GM19468 (cell line): ENCODE data around the gene GALM.
"Not testable (repeated sequence)": the region's sequence is repeated elsewhere in the genome, so short reads cannot be mapped to it uniquely, and the experiment has no call there.

ENCODE experiments used
- ATAC-seq: cut with Tn5 transposase; IDR thresholded peaks from one replicate; pipeline ENCODE4 v1.9.1; 2021; ENCODE audit warnings: mild to moderate bottlenecking, moderate library complexity, moderate number of reproducible peaks; ENCODE audit not compliant: unreplicated experiment; ENCODE audit errors: extremely low read depth

GALM gene

DNA sequence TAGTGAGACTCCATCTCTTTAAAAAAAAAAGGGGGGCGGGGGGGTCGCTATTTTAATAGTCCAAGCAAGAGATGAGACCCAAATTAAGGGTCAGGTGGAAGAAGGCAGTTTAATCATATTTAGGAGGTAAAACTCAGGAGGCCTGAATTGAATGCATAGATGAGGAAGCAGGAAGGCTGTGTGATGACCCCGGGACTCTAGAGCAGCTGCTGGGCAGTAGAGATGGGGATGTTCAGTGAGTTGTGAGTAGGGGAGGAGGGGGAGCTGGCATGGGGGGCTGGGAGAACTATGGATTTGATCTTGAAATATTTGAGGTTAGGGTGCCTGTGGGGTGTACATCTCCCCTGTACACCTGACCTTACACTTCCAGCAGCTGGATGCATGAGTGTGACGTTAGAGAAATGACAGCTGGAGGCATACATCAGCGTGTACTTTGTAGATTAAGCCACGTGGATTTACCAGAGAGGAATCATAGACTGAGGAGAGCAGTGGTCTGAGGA lies 41.0 kb downstream of the GALM start:
- ATAC-seq = no peak

DNA sequence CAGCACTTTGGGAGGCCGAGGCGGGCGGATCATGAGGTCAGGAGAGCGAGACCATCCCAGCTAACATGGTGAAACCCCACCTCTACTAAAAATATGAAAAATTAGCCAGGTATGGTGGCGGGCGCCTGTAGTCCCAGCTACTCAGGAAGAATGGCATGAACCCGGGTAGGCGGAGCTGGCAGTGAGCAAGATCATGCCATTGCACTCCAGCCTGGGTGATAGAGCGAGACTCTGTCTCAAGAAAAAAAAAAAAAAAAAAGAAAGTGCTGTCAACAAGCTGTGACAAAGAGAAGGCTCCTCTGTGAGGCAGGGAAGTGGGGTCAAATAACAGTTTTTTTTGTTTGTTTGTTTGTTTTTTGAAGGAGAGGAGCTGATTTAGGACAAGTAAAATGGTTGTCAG lies 42.6 kb downstream of the GALM start:
- not testable (repeated sequence) for ATAC-seq

DNA sequence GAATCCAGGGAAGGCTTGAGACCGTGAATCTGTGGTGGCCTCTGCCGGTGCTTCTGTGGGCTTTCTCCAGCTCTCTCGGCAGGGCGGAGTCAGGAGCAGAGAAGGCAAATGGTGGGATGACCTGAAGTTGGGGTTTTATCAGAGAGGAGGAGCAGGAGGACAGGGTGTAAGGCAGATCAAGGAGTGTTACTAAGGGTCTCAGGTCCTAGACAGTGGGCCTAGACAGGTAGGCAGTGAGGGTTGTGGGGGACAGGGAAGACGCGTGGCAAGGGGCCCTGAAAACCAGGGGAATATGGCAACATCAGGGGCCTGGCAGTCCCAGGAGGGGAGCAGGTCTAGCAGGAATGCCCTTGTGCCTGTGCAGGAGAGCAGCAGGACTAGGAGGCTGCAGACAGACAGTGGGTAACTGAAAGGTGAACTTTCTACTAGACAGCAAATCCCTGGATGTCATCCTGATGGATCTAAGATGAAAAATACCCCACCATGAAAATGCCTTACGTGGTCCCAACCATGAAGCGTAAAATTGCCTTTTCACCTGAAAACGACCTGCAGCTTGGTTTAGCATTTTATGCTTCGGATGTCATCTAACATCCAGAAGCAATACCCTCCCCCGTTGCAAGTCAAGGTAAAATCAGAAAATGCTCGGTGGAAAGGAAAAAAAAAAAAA lies 43.1 kb downstream of the GALM start:
- ATAC-seq = no peak

DNA sequence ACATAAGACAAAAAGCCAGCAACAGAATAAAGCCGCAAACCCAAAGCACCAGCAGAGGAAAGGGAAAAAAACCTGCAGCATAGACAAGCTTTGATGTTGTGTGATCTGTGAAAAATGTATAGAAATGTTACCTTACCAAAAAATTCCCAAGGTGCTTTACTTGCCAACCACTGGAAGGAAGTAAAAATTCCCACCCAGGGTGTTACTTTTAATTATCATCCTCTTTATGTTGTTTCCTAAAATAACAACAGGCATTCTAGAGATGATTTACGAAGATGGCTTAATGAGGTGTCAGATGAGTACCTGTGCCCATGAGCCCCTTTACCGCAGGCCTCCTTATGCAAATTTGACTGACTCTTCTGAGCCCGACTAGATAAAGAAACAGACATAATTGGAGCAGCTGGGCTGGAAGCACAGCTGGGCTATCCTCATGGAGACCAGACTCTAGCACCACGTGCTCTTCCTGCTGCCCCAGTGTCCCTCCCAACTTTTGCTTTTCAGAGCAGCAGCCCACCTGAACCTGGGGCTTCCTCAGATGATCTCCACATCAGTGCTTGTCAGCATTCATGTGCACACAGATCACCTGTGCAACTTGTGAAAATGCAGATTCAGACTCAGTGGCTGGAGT lies 43.8 kb downstream of the GALM start:
- ATAC-seq = no peak

DNA sequence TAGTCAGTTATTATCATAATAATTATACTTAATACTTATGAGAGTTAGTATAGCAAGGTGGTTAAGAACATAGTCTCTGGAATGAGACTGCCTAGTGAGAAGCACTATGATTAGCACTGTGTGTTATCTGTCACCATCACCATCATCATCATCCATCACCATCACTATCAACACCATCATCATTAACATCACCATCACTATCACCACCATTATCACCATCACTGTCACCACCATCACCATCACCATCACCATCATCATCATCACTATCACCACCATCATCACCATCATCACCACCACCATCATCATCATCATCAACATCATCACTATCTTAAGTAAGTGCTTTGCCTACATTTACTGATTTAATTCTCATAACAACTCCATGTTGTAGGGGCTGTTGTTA lies 45.6 kb downstream of the GALM start:
- ATAC-seq = no peak

DNA sequence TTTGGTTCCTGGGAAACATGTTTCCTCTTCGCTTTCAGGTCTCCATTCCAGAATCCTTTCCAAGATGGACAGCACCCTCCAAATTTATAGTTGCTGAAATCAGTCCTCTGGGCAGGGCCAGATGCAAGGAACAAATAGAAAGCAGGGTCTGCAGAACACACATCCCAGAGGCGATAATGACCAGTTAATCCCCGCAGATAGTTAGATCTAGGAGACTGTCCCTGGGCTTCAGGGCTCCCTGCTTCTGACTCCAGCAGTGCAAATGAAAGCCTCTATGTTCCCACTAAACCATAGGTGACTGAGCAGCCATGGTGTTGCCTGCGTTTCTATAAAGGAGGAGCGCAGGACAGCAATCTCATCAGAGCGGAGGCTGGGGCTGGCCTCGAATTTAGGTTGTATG lies 46.5 kb downstream of the GALM start:
- ATAC-seq = no peak

DNA sequence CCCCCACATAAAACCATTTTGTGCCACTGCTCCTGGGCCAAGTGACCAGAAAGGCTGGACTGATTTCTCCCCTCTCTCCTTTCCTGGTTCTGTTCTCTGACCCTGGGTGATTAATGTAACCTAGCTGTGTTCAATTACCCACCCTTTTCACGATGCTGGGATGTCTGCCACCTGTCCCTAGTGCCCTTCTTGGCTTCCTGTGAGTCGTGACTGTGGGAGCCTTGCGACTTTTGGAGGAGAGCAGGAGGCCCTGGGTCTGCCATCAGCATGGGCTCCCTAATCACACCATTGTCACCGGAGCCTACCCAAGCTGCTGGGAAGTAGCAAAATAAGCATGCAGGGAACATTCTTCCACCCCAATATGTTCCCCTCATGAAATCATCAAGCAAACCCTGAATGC lies 47.0 kb downstream of the GALM start:
- no peak for ATAC-seq

DNA sequence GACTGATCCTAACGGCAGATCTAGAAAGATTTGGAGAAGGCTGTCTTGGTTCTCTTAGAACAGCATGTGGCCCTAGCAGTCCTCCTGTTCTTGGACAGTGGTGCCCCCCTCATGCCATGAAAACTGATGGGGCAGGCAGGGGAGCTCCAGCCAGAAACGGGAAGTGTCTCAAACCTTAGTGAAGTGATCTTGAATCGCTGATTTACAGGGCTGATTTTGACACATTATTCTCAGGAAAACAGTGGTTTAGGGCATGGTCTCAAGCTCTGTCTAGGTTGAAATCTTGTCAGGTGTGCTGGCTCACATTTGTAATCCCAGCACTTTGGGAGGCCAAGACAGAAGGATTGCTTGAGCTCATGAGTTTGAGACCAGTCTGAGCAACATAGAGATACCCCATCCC lies 47.4 kb downstream of the GALM start:
- ATAC-seq = no peak

DNA sequence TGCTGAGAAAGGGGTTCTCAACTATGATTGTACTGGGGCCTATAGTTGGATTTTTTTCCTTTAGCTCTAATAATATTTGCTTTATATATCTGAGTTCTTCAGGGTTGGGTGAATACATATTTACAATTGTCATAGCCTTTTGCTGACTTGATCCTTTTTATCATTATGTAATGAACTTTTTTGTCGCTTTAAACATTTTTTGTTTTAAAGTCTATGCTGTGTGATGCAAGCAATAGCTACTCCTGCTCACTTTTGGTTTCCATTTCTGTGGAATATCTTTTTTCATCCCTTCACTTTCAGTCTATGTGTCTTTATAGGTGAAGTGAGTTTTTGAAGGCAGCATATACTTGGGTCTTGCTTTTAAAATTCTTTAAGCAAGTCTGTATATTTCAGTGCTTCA lies 49.0 kb downstream of the GALM start:
- ATAC-seq = not testable (repeated sequence)

DNA sequence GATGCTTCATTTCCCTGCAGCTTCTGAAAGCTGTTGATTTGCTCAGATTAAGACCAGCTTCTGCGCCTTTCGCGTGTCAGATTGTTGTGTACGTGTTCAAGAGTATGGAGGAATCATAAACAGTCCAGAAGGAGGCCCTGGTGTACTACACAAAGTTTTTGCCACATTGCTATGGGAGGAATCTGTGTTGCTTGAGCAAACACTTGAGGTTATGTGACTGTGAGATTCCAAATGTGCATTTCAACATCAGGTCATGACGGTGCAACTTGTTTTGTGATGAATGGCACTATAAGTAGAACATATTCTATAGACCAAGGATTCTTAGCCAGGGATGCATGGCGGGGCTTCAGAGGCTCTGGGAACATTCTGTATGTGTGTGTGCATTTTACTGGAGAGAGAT lies 50.3 kb downstream of the GALM start:
- ATAC-seq = no peak

DNA sequence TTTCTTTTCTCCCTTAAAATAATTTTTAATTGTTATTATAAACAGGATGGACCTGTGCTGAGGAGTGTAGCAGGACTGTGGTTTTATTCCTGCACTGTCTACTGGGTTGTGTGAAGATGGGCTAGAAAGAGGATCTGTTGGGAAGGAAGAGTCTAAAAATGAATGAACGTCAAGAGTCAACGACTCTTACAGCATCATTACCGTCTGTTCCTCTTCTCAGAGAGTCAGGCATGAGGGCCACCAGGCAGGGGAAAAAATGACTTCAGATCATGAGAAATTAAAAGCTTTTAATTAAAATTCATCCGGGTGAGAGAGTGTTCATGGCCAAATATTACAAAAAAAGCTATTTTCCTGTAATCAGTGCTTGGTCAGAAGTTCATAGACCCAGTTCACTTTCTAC lies 52.7 kb downstream of the GALM start:
- no peak for ATAC-seq

DNA sequence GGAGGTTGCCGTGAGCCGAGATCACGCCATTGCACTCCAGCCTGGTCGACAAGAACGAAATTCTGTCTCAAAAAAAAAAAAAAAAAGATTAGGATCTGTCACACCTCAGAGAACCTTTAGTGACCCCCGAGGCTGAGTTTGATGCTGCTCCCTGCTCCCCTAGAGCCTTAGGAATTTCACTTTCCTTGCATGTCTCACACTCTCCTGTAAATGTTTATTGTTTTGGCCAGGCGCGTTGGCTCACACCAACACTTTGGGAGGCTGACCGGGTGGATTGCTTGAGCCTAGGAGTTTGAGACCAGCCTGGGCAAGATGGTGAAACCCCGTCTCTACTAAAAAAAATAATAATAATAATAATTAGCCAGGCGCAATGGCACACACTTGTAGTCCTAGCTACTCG lies 53.8 kb downstream of the GALM start:
- no peak for ATAC-seq

DNA sequence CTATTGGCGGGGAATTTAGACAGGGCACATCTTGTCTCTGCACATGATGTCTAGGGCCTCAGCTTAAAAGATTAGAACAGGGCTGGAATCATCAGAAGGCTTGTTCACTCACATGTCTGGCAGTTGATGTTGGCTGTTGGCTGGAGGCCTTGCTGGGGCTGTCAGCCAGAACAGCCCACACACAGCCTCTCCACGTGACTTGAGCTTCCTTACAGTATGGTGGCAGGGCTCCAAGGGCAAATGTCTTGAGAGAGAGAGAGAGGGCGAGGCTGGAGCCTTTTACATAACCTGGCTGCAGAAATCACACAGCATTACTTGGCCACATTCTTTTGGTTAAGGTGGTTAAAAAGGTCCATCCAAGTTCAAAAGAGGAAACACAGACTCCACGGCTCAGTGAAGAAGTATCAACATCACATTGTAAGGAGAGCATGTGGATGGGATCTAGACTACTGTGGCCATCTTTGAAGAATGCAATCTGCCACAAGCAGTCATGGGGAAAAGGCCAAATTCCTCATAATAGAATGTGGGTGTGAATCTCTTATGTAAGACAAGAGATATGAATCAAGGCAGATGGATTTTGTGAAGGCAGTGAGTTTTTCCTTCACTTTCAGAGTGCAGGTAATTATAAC lies 54.8 kb downstream of the GALM start:
- no peak for ATAC-seq

DNA sequence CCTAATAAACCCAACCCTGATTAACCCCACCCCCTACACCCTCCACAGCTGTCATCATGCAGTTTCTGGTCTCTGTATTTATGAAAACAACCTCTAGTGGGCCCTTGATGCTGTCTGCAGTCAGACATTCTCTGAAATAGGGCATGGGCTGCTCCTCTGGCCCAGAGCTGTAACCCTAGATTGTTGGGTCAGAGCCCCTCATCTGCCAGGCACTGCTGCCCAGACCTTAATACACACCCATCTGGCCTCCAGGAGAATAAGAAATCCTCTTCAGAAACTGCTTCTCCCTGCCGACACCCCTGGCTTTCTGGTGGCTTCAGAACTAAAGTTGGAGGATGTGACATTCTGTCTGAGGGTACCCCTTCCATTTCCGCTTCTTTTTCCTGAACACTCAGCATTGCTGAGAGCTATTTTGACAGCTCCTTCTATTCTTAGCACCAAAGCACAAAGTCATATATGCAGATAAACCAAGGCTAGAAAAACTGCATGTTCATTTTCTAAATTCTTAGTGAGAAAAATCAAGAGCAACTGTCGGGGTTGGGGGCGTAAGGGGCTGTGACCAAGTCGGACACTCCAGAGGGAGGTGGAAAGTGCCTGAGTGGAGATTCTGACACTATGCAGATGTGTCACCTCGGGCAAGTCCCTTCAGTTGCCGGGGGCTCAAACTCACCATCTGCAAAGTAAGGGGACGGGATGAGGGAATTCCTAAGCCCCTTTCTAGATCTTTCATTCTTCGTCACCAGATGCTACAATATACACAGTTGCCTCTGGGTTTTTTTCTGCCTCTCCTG lies 56.6 kb downstream of the GALM start:
- no peak for ATAC-seq

DNA sequence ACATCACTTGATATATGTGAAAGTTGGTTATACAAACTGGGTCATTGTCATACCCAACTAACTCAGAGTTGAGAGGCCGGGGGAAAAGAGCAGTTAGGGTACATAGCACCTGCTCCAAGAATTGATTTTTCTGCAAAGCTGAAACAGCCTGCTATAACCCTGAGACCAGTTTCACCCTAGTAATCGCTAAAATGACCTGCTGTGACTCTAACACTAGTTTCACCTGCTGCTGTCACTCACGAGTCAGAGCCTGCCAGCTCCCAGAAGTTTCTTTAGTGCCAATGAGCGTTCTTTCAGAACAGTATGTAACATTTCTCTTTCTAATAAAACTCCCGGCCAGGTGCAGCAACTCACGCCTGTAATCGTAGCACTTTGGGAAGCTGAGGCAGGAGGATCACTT lies 57.3 kb downstream of the GALM start:
- ATAC-seq = no peak

DNA sequence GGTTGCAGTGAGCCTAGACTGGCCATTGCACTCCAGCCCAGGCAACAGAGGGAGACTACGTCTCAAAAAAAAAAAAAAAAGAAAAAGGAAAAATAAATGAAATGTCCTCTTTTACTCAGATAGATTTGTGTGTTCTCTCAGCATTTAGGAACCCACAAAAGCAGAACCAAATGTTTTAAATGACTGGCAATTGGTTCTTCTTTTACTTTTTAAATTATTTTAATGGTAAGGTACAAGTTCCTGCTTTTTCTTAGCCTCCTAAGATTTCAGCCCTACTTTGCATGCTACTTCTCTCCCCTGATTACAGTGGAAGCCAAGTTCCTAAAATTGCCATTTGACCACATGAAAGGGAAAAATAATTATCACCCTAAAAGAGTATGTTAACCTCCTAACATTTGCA lies 61.7 kb downstream of the GALM start:
- no peak for ATAC-seq

DNA sequence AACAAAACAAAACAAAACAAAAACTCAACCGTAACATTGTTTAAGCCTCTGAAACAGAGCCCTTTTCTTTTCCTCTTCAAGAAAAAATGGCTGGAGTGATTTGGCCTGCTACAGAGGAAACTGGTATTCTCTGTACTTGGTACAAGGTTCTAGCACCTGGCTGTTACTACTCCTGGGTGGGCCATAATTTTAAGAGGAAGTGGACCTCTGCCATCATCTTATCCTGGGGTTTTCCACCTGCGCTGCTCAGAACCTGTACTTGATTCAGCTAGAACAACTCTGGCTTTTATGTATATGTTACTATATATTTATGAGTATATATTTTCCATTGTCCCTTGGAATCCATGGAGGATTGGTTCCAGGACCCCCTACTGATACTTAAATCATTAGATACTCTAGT lies 62.8 kb downstream of the GALM start:
- no peak for ATAC-seq

DNA sequence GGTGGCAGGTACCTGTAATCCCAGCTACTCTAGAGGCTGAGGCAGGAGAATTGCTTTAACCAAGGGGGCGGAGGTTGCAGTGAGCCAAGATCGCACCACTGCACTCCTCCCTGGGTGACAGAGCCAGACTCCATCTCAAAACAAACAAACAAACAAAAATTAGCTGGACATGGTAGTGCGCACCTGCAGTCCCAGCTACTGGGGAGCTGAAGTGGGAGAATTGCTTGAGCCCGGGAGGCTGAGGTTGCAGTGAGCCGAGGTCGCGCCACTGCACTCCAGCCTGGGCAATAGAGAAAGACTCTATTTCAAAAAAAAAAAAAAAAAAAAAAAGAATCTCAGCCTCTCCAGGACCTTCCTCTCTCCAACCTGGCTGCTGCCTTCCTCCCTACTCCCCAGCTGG lies 65.2 kb downstream of the GALM start:
- no peak for ATAC-seq

DNA sequence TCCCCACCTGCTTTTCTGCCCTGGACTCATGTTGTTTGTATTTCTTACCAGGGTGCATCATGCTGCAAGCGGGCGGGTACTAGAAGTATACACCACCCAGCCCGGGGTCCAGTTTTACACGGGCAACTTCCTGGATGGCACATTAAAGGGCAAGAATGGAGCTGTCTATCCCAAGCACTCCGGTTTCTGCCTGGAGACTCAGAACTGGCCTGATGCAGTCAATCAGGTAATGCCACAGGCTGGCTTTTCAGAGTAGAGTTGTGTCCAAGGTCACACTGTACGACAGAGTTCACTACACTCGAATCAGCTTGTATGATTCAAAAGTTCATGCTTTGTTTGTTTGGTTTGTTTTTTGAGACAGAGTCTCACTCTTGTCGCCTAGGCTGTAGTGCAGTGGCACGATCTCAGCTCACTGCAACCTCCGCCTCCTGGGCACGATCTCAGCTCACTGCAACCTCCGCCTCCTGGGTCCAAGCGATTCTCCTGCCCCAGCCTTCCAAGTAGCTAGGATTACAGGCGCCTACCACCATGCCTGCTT lies 65.8 kb downstream of the GALM start:
- no peak for ATAC-seq

DNA sequence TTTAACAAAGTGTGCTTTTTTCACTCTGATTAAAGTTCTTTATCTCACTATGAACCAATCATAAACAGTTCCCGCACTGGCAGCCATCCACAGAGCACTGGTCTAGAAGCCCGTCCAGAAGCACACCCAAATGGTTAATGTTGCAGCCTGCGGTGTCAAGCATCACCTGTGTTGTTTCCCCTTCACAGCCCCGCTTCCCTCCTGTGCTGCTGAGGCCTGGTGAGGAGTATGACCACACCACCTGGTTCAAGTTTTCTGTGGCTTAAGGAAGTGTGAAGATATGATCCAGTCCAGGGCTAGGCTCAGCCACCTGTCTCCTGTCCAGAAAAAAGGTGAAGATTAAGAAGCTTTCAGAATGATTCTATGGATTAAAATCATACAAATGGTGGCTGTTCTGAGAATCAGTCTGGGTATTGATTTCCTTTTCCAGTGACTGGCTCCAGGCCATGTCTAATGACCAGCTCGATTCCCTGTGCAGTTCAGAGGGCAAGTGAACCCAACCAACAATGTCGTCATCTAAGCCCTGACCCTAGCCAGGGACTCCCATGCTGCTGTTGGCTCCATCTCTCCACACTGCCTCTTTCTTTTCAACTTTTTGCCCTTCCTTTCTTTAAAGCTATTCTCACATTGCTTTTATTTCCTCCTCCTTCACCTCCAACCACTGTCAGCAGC lies 67.5 kb downstream of the GALM start:
- no peak for ATAC-seq
